ENCODE results near the gene LDLRAD4.
A peak's percentile ranks its signal among the peaks of the same experiment; 100 is the strongest.

LDLRAD4 gene

GRCh38 chr18:13611142-13611600, 392.6 kb downstream of the LDLRAD4 start:
- Histone ChIP-seq H3K23ac (ENCODE audit: low read depth, low read length, poor library complexity) (no peak overlapping the region), H3K27me3 (ENCODE audit: control insufficient read depth in 3 of 3, insufficient read depth in 3 of 3, low read depth in 1 of 3, low read length in 3 of 3) (peaks cover 2 to 47% (median 25%) of the 10 kb centered on the region in 3 experiments), H2BK15ac (ENCODE audit: low read length) (no peak overlapping the region), H2BK12ac (ENCODE audit: low read length) (no peak overlapping the region), H3K4me3 (ENCODE audit: low read length in 2 of 2) (peak overlapping the region in 1 of 2 donors; percentile 30), H3K79me1 (ENCODE audit: low read depth, low read length) (no peaks in the 10 kb centered on the region), H4K8ac (ENCODE audit: low read depth, low read length) (no peak overlapping the region), H2AFZ (ENCODE audit: low read length) (peak overlapping the region; percentile 77), H3K9ac (ENCODE audit: low read depth, low read length, poor library complexity) (no peak overlapping the region), H3K4ac (ENCODE audit: low read length) (no peak overlapping the region), H3K4me1 (ENCODE audit: control insufficient read depth in 2 of 2, insufficient read depth in 1 of 2, low read depth in 1 of 2, low read length in 2 of 2) (peaks cover 15% of the 10 kb centered on the region in 2 donors), H3K18ac (ENCODE audit: low read length) (no peak overlapping the region), H3K4me2 (ENCODE audit: insufficient read depth, low read length, poor library complexity, severe bottlenecking) (peak overlapping the region; percentile 62), H4K91ac (ENCODE audit: low read depth, low read length, poor library complexity) (no peak overlapping the region), H2AK5ac (ENCODE audit: low read depth, low read length) (no peak overlapping the region), H2BK5ac (ENCODE audit: low read length) (no peak overlapping the region), H2BK120ac (ENCODE audit: low read depth, low read length) (no peak overlapping the region), H3K36me3 (replicated peaks in 1 of 2; ENCODE audit: control insufficient read depth in 2 of 2, insufficient read depth in 2 of 2, low read length in 2 of 2) (no peaks in the 10 kb centered on the region), H3K27ac (replicated peaks; ENCODE audit: low read length) (no peak overlapping the region), H3K9me3 (replicated peaks in 1 of 2; ENCODE audit: control insufficient read depth in 2 of 2, insufficient read depth in 1 of 2, low read depth in 1 of 2, low read length in 2 of 2) (no peaks in the 10 kb centered on the region), H3K14ac (ENCODE audit: low read length) (no peak overlapping the region)
- peak; percentile 24 for DNase-seq (ENCODE audit: low spot score)
- WGBS, 2 donors (ENCODE audit: extremely low coverage in 2 of 2, insufficient read length in 2 of 2, insufficient replicate concordance in 1 of 2) = no CpG with 5 or more reads among the region's 14 CpGs

GRCh38 chr18:13611601-13612195, 393.1 kb downstream of the LDLRAD4 start:
- no CpG with 5 or more reads among the region's 24 CpGs for WGBS, 2 donors (ENCODE audit: extremely low coverage in 2 of 2, insufficient read length in 2 of 2, insufficient replicate concordance in 1 of 2)
- H3K4ac ChIP-seq (ENCODE audit: low read length) = no peak overlapping the region
- H3K4me3 ChIP-seq (ENCODE audit: low read length in 2 of 2) = peak overlapping the region in 1 of 2 donors; percentile 70
- H3K9me3 ChIP-seq (replicated peaks in 1 of 2; ENCODE audit: control insufficient read depth in 2 of 2, insufficient read depth in 1 of 2, low read depth in 1 of 2, low read length in 2 of 2) = no peaks in the 10 kb centered on the region
- H2AFZ ChIP-seq (ENCODE audit: low read length) = peak overlapping the region; percentile 77
- DNase-seq (ENCODE audit: low spot score) = peak; percentile 17
- H3K27me3 ChIP-seq (ENCODE audit: control insufficient read depth in 3 of 3, insufficient read depth in 3 of 3, low read depth in 1 of 3, low read length in 3 of 3) = peaks cover 2 to 47% (median 25%) of the 10 kb centered on the region in 3 experiments
- H2AK5ac ChIP-seq (ENCODE audit: low read depth, low read length) = no peak overlapping the region
- H2BK5ac ChIP-seq (ENCODE audit: low read length) = no peak overlapping the region
- H3K9ac ChIP-seq (ENCODE audit: low read depth, low read length, poor library complexity) = no peak overlapping the region
- H2BK12ac ChIP-seq (ENCODE audit: low read length) = no peak overlapping the region
- peaks cover 15% of the 10 kb centered on the region in 2 donors for H3K4me1 ChIP-seq (ENCODE audit: control insufficient read depth in 2 of 2, insufficient read depth in 1 of 2, low read depth in 1 of 2, low read length in 2 of 2)
- H4K8ac ChIP-seq (ENCODE audit: low read depth, low read length) = no peak overlapping the region
- H3K79me1 ChIP-seq (ENCODE audit: low read depth, low read length) = no peaks in the 10 kb centered on the region
- peak overlapping the region; percentile 44 for H3K23ac ChIP-seq (ENCODE audit: low read depth, low read length, poor library complexity)
- peak overlapping the region; percentile 86 for H3K18ac ChIP-seq (ENCODE audit: low read length)
- H2BK15ac ChIP-seq (ENCODE audit: low read length) = no peak overlapping the region
- no peaks in the 10 kb centered on the region for H3K36me3 ChIP-seq (replicated peaks in 1 of 2; ENCODE audit: control insufficient read depth in 2 of 2, insufficient read depth in 2 of 2, low read length in 2 of 2)
- H4K91ac ChIP-seq (ENCODE audit: low read depth, low read length, poor library complexity) = no peak overlapping the region
- H2BK120ac ChIP-seq (ENCODE audit: low read depth, low read length) = no peak overlapping the region
- H3K4me2 ChIP-seq (ENCODE audit: insufficient read depth, low read length, poor library complexity, severe bottlenecking) = peak overlapping the region; percentile 62
- H3K27ac ChIP-seq (replicated peaks; ENCODE audit: low read length) = no peak overlapping the region
- H3K14ac ChIP-seq (ENCODE audit: low read length) = peak overlapping the region; percentile 58

- no peak overlapping the region for H4K8ac ChIP-seq (ENCODE audit: low read depth, low read length)
- H3K36me3 ChIP-seq (replicated peaks in 1 of 2; ENCODE audit: control insufficient read depth in 2 of 2, insufficient read depth in 2 of 2, low read length in 2 of 2) = no peaks in the 10 kb centered on the region
- no peak for DNase-seq (ENCODE audit: low spot score)
- WGBS, 2 donors (ENCODE audit: extremely low coverage in 2 of 2, insufficient read length in 2 of 2, insufficient replicate concordance in 1 of 2) = no CpG with 5 or more reads among the region's 20 CpGs
- H4K91ac ChIP-seq (ENCODE audit: low read depth, low read length, poor library complexity) = no peak overlapping the region
- H3K4me1 ChIP-seq (ENCODE audit: control insufficient read depth in 2 of 2, insufficient read depth in 1 of 2, low read depth in 1 of 2, low read length in 2 of 2) = peaks cover 13 to 15% of the 10 kb centered on the region in 2 donors
- H3K23ac ChIP-seq (ENCODE audit: low read depth, low read length, poor library complexity) = peak overlapping the region; percentile 20
- H3K27me3 ChIP-seq (ENCODE audit: control insufficient read depth in 3 of 3, insufficient read depth in 3 of 3, low read depth in 1 of 3, low read length in 3 of 3) = peaks cover 2 to 47% (median 25%) of the 10 kb centered on the region in 3 experiments
- no peak overlapping the region for H2AK5ac ChIP-seq (ENCODE audit: low read depth, low read length)
- no peak overlapping the region for H3K4ac ChIP-seq (ENCODE audit: low read length)
- H2BK15ac ChIP-seq (ENCODE audit: low read length) = no peak overlapping the region
- no peak overlapping the region for H3K4me2 ChIP-seq (ENCODE audit: insufficient read depth, low read length, poor library complexity, severe bottlenecking)
- H2BK12ac ChIP-seq (ENCODE audit: low read length) = no peak overlapping the region
- no peak overlapping the region for H2BK120ac ChIP-seq (ENCODE audit: low read depth, low read length)
- H3K4me3 ChIP-seq (ENCODE audit: low read length in 2 of 2) = no peak overlapping the region
- H3K18ac ChIP-seq (ENCODE audit: low read length) = peak overlapping the region; percentile 77
- peak overlapping the region; percentile 77 for H2AFZ ChIP-seq (ENCODE audit: low read length)
- H2BK5ac ChIP-seq (ENCODE audit: low read length) = no peak overlapping the region
- no peaks in the 10 kb centered on the region for H3K79me1 ChIP-seq (ENCODE audit: low read depth, low read length)
- H3K9me3 ChIP-seq (replicated peaks in 1 of 2; ENCODE audit: control insufficient read depth in 2 of 2, insufficient read depth in 1 of 2, low read depth in 1 of 2, low read length in 2 of 2) = no peaks in the 10 kb centered on the region
- H3K27ac ChIP-seq (replicated peaks; ENCODE audit: low read length) = no peak overlapping the region
- no peak overlapping the region for H3K14ac ChIP-seq (ENCODE audit: low read length)
- no peak overlapping the region for H3K9ac ChIP-seq (ENCODE audit: low read depth, low read length, poor library complexity)
Measured at GRCh38 chr18:13612196-13612997, 393.8 kb downstream of the LDLRAD4 start.

- H3K9ac ChIP-seq (ENCODE audit: low read depth, low read length, poor library complexity) = no peak overlapping the region
- no peaks in the 10 kb centered on the region for H3K36me3 ChIP-seq (replicated peaks in 1 of 2; ENCODE audit: control insufficient read depth in 2 of 2, insufficient read depth in 2 of 2, low read length in 2 of 2)
- H3K4me3 ChIP-seq (ENCODE audit: low read length in 2 of 2) = no peak overlapping the region
- H4K91ac ChIP-seq (ENCODE audit: low read depth, low read length, poor library complexity) = no peak overlapping the region
- H3K18ac ChIP-seq (ENCODE audit: low read length) = no peak overlapping the region
- no peak overlapping the region for H2BK120ac ChIP-seq (ENCODE audit: low read depth, low read length)
- no peak overlapping the region for H3K27ac ChIP-seq (replicated peaks; ENCODE audit: low read length)
- H2AK5ac ChIP-seq (ENCODE audit: low read depth, low read length) = no peak overlapping the region
- H4K8ac ChIP-seq (ENCODE audit: low read depth, low read length) = no peak overlapping the region
- DNase-seq (ENCODE audit: low spot score) = no peak
- no peak overlapping the region for H2AFZ ChIP-seq (ENCODE audit: low read length)
- H3K27me3 ChIP-seq (ENCODE audit: control insufficient read depth in 3 of 3, insufficient read depth in 3 of 3, low read depth in 1 of 3, low read length in 3 of 3) = peaks cover 2 to 47% (median 25%) of the 10 kb centered on the region in 3 experiments
- peaks cover 13 to 15% of the 10 kb centered on the region in 2 donors for H3K4me1 ChIP-seq (ENCODE audit: control insufficient read depth in 2 of 2, insufficient read depth in 1 of 2, low read depth in 1 of 2, low read length in 2 of 2)
- H3K14ac ChIP-seq (ENCODE audit: low read length) = no peak overlapping the region
- no peak overlapping the region for H2BK15ac ChIP-seq (ENCODE audit: low read length)
- no peak overlapping the region for H3K23ac ChIP-seq (ENCODE audit: low read depth, low read length, poor library complexity)
- H3K79me1 ChIP-seq (ENCODE audit: low read depth, low read length) = no peaks in the 10 kb centered on the region
- no peak overlapping the region for H3K4ac ChIP-seq (ENCODE audit: low read length)
- no peak overlapping the region for H2BK12ac ChIP-seq (ENCODE audit: low read length)
- H3K9me3 ChIP-seq (replicated peaks in 1 of 2; ENCODE audit: control insufficient read depth in 2 of 2, insufficient read depth in 1 of 2, low read depth in 1 of 2, low read length in 2 of 2) = no peaks in the 10 kb centered on the region
- H2BK5ac ChIP-seq (ENCODE audit: low read length) = no peak overlapping the region
- no peak overlapping the region for H3K4me2 ChIP-seq (ENCODE audit: insufficient read depth, low read length, poor library complexity, severe bottlenecking)
Measured at GRCh38 chr18:13613099-13613498, 394.5 kb downstream of the LDLRAD4 start.
